MM.1S (cell line): ENCODE results near the gene MYO1B.

Experiments used
- DNase-seq: peaks from one replicate; pipeline ENCODE4 v3.0.0-alpha.2; 2015
- H2AFZ ChIP-seq: fragments of 300-600 bp; sonication (generic); 2 replicates; pipeline ENCODE4 v1.6.0; 2016; ENCODE audit warnings: antibody characterized with exemption, low read length
- H3F3A ChIP-seq: fragments of 300-600 bp; sonication (generic); 2 replicates; pipeline ENCODE4 v1.6.1; 2016; ENCODE audit warnings: mild to moderate bottlenecking, antibody characterized with exemption, low read length, moderate library complexity, mixed read lengths; ENCODE audit not compliant: insufficient read depth
- H3K27ac ChIP-seq: fragments of 300-600 bp; sonication (generic); 2 replicates; pipeline ENCODE4 v1.5.1; 2016; ENCODE audit warnings: mild to moderate bottlenecking, low read length
- H3K27me3 ChIP-seq: fragments of 300-600 bp; sonication (generic); replicated peaks from 2 replicates; pipeline ENCODE4 v1.6.0; 2016; ENCODE audit warnings: low read length; ENCODE audit not compliant: insufficient read depth
- H3K36me3 ChIP-seq: fragments of 300-600 bp; sonication (generic); replicated peaks from 2 replicates; pipeline ENCODE4 v1.6.1; 2016; ENCODE audit warnings: mild to moderate bottlenecking, low read length, mixed read lengths; ENCODE audit not compliant: insufficient read depth
- H3K4me1 ChIP-seq: fragments of 300-600 bp; sonication (generic); 2 replicates; pipeline ENCODE4 v1.6.1; 2016; ENCODE audit warnings: low read length, mixed read lengths
- H3K4me2 ChIP-seq: fragments of 300-600 bp; sonication (generic); 2 replicates; pipeline ENCODE4 v1.6.0; 2016; ENCODE audit warnings: low read depth, low read length
- H3K4me3 ChIP-seq: fragments of 300-600 bp; sonication (generic); 2 replicates; pipeline ENCODE4 v1.5.1; 2016; ENCODE audit warnings: low read length, mixed read lengths
- H3K79me2 ChIP-seq: fragments of 300-600 bp; sonication (generic); 2 replicates; pipeline ENCODE4 v1.6.1; 2016; ENCODE audit warnings: mixed run types, low read length, mixed read lengths
- H3K9ac ChIP-seq: fragments of 300-600 bp; sonication (generic); 2 replicates; pipeline ENCODE4 v1.6.1; 2016; ENCODE audit warnings: low read length, mixed read lengths
- H3K9me2 ChIP-seq: fragments of 300-600 bp; sonication (generic); replicated peaks from 2 replicates; pipeline ENCODE4 v1.6.1; 2016; ENCODE audit warnings: mild to moderate bottlenecking, low read length, mixed read lengths; ENCODE audit not compliant: insufficient read depth
- H3K9me3 ChIP-seq: fragments of 300-600 bp; sonication (generic); replicated peaks from 2 replicates; pipeline ENCODE4 v1.6.1; 2016; ENCODE audit warnings: mild to moderate bottlenecking, low read length, mixed read lengths; ENCODE audit not compliant: insufficient read depth
- H4K20me1 ChIP-seq: fragments of 300-600 bp; sonication (generic); 2 replicates; pipeline ENCODE4 v1.6.1; 2016; ENCODE audit warnings: mild to moderate bottlenecking, low read length, moderate library complexity, mixed read lengths; ENCODE audit not compliant: insufficient read depth
- CTCF ChIP-seq: fragments of 300-600 bp; sonication (generic); IDR thresholded peaks from 2 replicates; pipeline ENCODE4 v1.5.1; 2016; ENCODE audit warnings: antibody characterized with exemption, low read length, mixed read lengths
- EZH2 ChIP-seq: fragments of 300-600 bp; sonication (generic); optimal IDR thresholded peaks from 2 replicates; pipeline ENCODE3; 2017; ENCODE audit warnings: low read depth, mild to moderate bottlenecking, antibody characterized with exemption, low read length, mixed read lengths
- EZH2phosphoT487 ChIP-seq: fragments of 300-600 bp; sonication (generic); IDR thresholded peaks from 2 replicates; pipeline ENCODE4 v1.6.1; 2018; ENCODE audit warnings: antibody characterized with exemption, low read length

Gene MYO1B

DNA sequence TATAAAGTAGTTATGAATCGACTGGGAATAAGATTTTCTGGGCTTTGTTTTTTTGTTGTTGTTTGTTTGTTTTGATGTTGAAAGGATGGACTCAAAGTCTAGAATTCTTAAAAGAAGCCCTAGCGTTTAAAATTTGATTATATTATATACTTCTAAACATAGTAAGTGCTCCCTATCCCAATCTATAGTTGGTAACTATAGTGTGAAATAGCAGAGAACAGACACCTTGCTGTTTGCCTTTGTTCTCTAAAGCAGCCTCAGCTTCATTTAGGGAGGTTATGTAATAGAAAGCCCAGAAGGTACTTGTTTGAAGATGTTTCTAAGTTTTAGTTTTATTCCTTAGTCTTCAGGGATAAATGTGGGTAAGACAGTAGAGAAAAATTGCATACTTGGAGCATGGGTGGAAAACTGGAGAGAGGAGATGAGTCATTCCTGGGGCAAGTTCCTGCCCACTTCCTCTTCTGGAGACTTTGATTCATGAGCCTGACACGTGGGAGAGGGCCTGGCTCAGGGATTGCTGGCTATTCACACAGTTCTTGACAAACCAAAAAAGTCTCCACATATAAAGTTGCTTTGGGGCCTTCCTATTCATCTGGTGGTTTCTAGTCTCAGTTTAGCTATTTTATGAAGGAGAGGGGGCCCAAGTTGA is 131.9 kb downstream of the MYO1B start:
- Histone ChIP-seq H3K9ac (no peak overlapping the region), H4K20me1 (no peaks in the 10 kb centered on the region), H3K27me3 (no peaks in the 10 kb centered on the region), H3K4me1 (no peaks in the 10 kb centered on the region), H2AFZ (no peak overlapping the region), H3K36me3 (no peaks in the 10 kb centered on the region), H3F3A (no peaks in the 10 kb centered on the region), H3K9me3 (no peaks in the 10 kb centered on the region), H3K27ac (no peak overlapping the region), H3K4me3 (no peak overlapping the region), H3K9me2 (no peaks in the 10 kb centered on the region), H3K4me2 (no peak overlapping the region), H3K79me2 (no peaks in the 10 kb centered on the region)
- DNase-seq, result no peak
- TF ChIP-seq EZH2 (no peak), CTCF (no peak), EZH2phosphoT487 (no peak)

DNA sequence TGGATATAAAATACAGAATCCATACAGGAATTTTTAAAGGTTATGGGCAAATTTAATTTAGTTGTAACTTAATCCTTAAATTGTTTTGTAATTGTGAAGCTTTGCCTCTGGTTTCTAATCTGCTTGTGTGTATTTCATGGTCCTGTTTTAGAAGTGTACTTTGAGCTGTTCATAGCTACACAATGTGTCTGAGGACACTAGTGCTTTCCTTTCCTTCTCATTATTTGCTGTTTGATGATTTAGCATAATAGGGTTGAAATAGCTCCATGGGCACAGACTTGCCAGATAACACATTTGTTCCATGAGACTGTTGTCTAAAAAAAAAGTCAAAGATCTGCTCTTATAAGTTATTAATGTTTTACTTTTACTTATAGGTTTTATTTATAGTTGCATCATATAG is 134.2 kb downstream of the MYO1B start:
- Histone ChIP-seq H3K9ac (no peak overlapping the region), H3F3A (no peaks in the 10 kb centered on the region), H4K20me1 (no peaks in the 10 kb centered on the region), H2AFZ (no peak overlapping the region), H3K4me1 (no peaks in the 10 kb centered on the region), H3K9me2 (no peaks in the 10 kb centered on the region), H3K27me3 (no peaks in the 10 kb centered on the region), H3K36me3 (no peaks in the 10 kb centered on the region), H3K79me2 (no peaks in the 10 kb centered on the region), H3K9me3 (no peaks in the 10 kb centered on the region), H3K27ac (no peak overlapping the region), H3K4me3 (no peak overlapping the region), H3K4me2 (no peak overlapping the region)
- no peak for DNase-seq
- TF ChIP-seq EZH2phosphoT487, result no peak
- no peak for TF ChIP-seq EZH2
- TF ChIP-seq CTCF, result no peak

GRCh38 chr2:191382801-191383200 is 137.6 kb downstream of the MYO1B start:
- no peak overlapping the region for H3K4me2 ChIP-seq
- H3K79me2 ChIP-seq, result no peaks in the 10 kb centered on the region
- no peak overlapping the region for H3K4me3 ChIP-seq
- no peak overlapping the region for H2AFZ ChIP-seq
- H3K4me1 ChIP-seq, result 0 out of 2 replicates have a peak, but pooled peaks cover 7% of the 10 kb centered on the region
- no peaks in the 10 kb centered on the region for H3K9me3 ChIP-seq
- no peak for TF ChIP-seq EZH2
- TF ChIP-seq CTCF, result no peak
- TF ChIP-seq EZH2phosphoT487, result no peak
- no peaks in the 10 kb centered on the region for H3K9me2 ChIP-seq
- no peak overlapping the region for H3K9ac ChIP-seq
- no peak for DNase-seq
- no peaks in the 10 kb centered on the region for H4K20me1 ChIP-seq
- H3K27ac ChIP-seq, result no peak overlapping the region
- no peaks in the 10 kb centered on the region for H3F3A ChIP-seq
- H3K27me3 ChIP-seq, result no peaks in the 10 kb centered on the region
- no peaks in the 10 kb centered on the region for H3K36me3 ChIP-seq
